Brain microvascular endothelial cell (primary cell): Measurements from ENCODE around the gene SMAP1.
A peak's percentile ranks its signal among the peaks of the same experiment; 100 is the strongest.

Experiments
- DNase-seq: peaks from one replicate; pipeline ENCODE4 v3.0.0-alpha.2; 2020
- H3K27ac ChIP-seq: fragments of 250-450 bp; sonication (Bioruptor Pico); 2 replicates; pipeline ENCODE4 v1.5.1; 2020; ENCODE audit warnings: mild to moderate bottlenecking, moderate library complexity
- H3K27me3 ChIP-seq: fragments of 250-450 bp; sonication (Bioruptor Pico); replicated peaks from 2 replicates; pipeline ENCODE4 v1.5.1; 2020; ENCODE audit warnings: mild to moderate bottlenecking
- H3K36me3 ChIP-seq: fragments of 250-450 bp; sonication (Bioruptor Pico); replicated peaks from 2 replicates; pipeline ENCODE4 v1.5.1; 2020; ENCODE audit warnings: mild to moderate bottlenecking
- H3K4me3 ChIP-seq: 2 replicates; pipeline ENCODE4 v1.5.1; 2011; ENCODE audit warnings: low read depth, mild to moderate bottlenecking, control low read depth, low read length, moderate library complexity
- in situ Hi-C: cut with HindIII; loops from 2 replicates; pipeline ENCODE4 v1.10.0; 2017; ENCODE audit warnings: low sequenced_read_pairs, low pct_ligation_motif_present
- TF ChIP-seq, protein P1 (sequence below): IDR thresholded peaks from 2 replicates; pipeline ENCODE4 v1.5.1; 2011; ENCODE audit warnings: low read depth, mild to moderate bottlenecking, moderate library complexity, low read length, control low read depth, inconsistent platforms; ENCODE audit errors: missing control alignments

Gene SMAP1

DNA sequence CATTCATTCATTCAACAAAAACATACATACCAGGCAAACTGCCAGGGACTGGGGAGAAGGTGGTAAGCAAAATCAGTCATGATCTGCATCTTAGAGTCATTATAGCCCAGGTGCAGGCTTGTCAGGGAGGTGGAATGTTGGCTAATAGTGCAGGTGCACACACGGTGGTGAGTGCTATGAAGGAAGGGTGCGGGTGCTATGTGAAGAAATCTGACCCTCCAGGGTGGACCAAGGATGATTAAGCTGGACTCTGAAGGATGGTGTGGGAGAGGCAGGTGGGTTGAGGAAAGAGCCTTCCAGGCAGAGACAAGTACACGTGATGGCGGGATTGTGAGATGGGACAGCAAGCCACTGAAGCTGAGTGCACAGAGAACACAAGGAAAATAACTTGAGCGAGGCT, 211.8 kb downstream of the SMAP1 start:
- TF ChIP-seq, protein P1, sequence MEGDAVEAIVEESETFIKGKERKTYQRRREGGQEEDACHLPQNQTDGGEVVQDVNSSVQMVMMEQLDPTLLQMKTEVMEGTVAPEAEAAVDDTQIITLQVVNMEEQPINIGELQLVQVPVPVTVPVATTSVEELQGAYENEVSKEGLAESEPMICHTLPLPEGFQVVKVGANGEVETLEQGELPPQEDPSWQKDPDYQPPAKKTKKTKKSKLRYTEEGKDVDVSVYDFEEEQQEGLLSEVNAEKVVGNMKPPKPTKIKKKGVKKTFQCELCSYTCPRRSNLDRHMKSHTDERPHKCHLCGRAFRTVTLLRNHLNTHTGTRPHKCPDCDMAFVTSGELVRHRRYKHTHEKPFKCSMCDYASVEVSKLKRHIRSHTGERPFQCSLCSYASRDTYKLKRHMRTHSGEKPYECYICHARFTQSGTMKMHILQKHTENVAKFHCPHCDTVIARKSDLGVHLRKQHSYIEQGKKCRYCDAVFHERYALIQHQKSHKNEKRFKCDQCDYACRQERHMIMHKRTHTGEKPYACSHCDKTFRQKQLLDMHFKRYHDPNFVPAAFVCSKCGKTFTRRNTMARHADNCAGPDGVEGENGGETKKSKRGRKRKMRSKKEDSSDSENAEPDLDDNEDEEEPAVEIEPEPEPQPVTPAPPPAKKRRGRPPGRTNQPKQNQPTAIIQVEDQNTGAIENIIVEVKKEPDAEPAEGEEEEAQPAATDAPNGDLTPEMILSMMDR, result no peak
- in situ Hi-C loops, result no loop called here
- no peaks in the 10 kb centered on the region for H3K36me3 ChIP-seq

GRCh38 chr6:70884074-70884983, 216.6 kb downstream of the SMAP1 start:
- Histone ChIP-seq H3K27me3 (no peaks in the 10 kb centered on the region), H3K36me3 (no peaks in the 10 kb centered on the region), H3K4me3 (no peak overlapping the region), H3K27ac (no peak overlapping the region)
- TF ChIP-seq, protein P1, result peak; percentile 87
- in situ Hi-C loops, result no loop called here
- peak; percentile 38 for DNase-seq

More for the DNA sequence above, 211.8 kb downstream of the SMAP1 start:
- no peak for DNase-seq
- no peaks in the 10 kb centered on the region for H3K27me3 ChIP-seq
- H3K27ac ChIP-seq, result no peak overlapping the region
- no peak overlapping the region for H3K4me3 ChIP-seq

DNA sequence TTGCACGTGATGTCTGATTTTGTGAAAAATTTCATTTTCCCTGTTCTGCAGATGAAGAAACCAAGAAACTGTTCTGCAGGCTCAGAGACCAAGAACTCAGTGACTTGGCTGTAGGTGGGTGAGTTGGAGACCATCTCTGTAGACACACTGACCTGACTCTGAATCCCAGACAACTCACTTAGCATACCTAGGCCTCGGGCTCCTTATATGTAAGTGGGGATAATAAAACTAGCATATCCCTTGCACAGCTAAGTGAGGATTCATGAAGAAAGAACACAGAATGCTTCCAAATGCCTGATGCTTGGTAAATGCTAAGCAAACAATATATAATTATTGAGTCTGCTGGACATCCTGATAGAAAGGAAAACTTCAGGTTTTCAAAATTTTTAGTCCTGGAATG, 218.4 kb downstream of the SMAP1 start:
- in situ Hi-C loops, result no loop called here
- Histone ChIP-seq H3K27me3 (no peaks in the 10 kb centered on the region), H3K4me3 (no peak overlapping the region), H3K27ac (no peak overlapping the region), H3K36me3 (no peaks in the 10 kb centered on the region)
- no peak for DNase-seq
- TF ChIP-seq, protein P1, result no peak

DNA sequence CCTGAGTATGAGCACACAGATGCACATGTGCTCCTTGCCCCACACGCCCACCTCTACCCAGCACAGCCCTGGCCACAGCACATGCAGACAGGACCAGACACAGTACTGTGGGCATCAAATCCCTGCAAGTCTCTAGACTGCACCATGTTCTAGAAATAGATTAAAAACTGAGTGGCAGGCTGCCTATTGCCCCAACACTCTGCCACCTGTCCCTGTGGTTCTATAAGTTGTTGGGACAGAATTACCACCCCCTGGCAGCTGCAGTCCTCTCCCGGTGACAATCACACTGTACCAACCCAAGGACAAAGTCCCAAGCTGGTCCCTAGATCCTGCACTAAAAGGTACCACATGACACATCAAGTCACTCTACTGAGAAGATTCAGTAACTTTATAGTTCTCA, 219.0 kb downstream of the SMAP1 start:
- no peak for DNase-seq
- no peaks in the 10 kb centered on the region for H3K36me3 ChIP-seq
- no peaks in the 10 kb centered on the region for H3K27me3 ChIP-seq
- no peak overlapping the region for H3K4me3 ChIP-seq
- H3K27ac ChIP-seq, result no peak overlapping the region
- TF ChIP-seq, protein P1, result no peak
- in situ Hi-C loops, result no loop called here

DNA sequence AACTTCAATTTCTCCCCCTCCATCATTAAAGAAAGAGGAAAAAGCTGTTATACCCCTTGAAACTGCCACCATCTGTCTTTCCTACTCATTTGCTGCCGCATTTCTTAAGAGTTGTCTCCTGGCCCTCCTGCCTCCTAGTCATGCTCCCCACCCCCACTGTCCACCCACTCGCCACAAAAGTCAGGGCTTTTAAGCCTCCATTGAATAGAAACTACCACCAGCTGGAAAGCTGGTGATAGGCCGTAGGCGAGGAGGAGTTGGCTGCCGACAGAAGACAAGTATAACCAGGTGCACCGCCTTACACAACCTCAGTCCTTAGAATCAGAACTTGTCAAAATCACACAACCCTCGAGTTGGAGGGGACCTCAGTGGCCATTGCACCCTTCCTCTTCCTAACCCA, 221.6 kb downstream of the SMAP1 start:
- Histone ChIP-seq H3K27ac (no peak overlapping the region), H3K36me3 (no peaks in the 10 kb centered on the region), H3K4me3 (no peak overlapping the region), H3K27me3 (no peaks in the 10 kb centered on the region)
- TF ChIP-seq, protein P1, result no peak
- in situ Hi-C loops, result no loop called here
- no peak for DNase-seq

DNA sequence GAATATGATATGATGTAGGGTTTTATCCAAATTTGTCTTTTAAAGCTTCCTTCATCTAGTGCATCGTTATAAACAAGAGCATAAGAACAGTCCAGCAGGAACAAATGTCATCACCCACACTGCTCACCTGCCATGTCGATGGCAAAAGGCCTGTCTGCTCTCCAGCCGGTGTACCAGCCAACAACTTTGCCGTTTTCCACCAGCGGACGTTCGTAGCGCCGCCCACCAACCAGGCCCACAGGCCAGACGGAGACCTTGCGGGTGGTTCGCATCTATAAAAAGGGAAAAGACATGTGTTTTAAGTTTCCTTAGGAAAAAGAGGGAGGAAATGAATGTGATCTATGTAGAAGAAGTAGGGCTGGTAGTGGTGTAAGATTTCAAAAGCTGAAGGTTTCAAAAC, 226.3 kb downstream of the SMAP1 start:
- in situ Hi-C loops, result no loop called here
- H3K27ac ChIP-seq, result no peak overlapping the region
- H3K4me3 ChIP-seq, result no peak overlapping the region
- H3K27me3 ChIP-seq, result peaks cover 2% of the 10 kb centered on the region
- DNase-seq, result no peak
- TF ChIP-seq, protein P1, result no peak
- no peaks in the 10 kb centered on the region for H3K36me3 ChIP-seq
